GM18873 (cell line): ENCODE results near the gene DENND5B.
"Not testable (repeated sequence)": the region's sequence is repeated elsewhere in the genome, so short reads cannot be mapped to it uniquely, and the experiment has no call there.

Source experiments
- ATAC-seq: cut with Tn5 transposase; IDR thresholded peaks from one replicate; pipeline ENCODE4 v1.9.1; 2021; ENCODE audit warnings: mild to moderate bottlenecking, moderate library complexity, moderate number of reproducible peaks; ENCODE audit not compliant: unreplicated experiment, low FRiP score

Gene DENND5B

GRCh38 chr12:31508436-31509150, 82.3 kb downstream of the DENND5B start:
- no peak for ATAC-seq

GRCh38 chr12:31507966-31508365, 83.0 kb downstream of the DENND5B start:
- no peak for ATAC-seq

GRCh38 chr12:31506515-31507306, 84.2 kb downstream of the DENND5B start:
- no peak for ATAC-seq

GRCh38 chr12:31504625-31505222, 86.2 kb downstream of the DENND5B start:
- ATAC-seq: no peak

GRCh38 chr12:31501014-31501413, 89.9 kb downstream of the DENND5B start:
- not testable (repeated sequence) for ATAC-seq

- no peak for ATAC-seq
Measured at GRCh38 chr12:31499567-31499966, 91.4 kb downstream of the DENND5B start.

- ATAC-seq: no peak
Measured at GRCh38 chr12:31498424-31498823, 92.5 kb downstream of the DENND5B start.

GRCh38 chr12:31496257-31496656, 94.7 kb downstream of the DENND5B start:
- no peak for ATAC-seq

- ATAC-seq: no peak
Measured at GRCh38 chr12:31494455-31494854, 96.5 kb downstream of the DENND5B start.

GRCh38 chr12:31492599-31493196, 98.2 kb downstream of the DENND5B start:
- ATAC-seq: no peak

- ATAC-seq: no peak
Measured at GRCh38 chr12:31491841-31492598, 98.9 kb downstream of the DENND5B start.

GRCh38 chr12:31491241-31491794, 99.6 kb downstream of the DENND5B start:
- no peak for ATAC-seq

- ATAC-seq: no peak
Measured at GRCh38 chr12:31488737-31489338, 102.1 kb downstream of the DENND5B start.

GRCh38 chr12:31485571-31485970, 105.4 kb downstream of the DENND5B start:
- ATAC-seq: no peak

- ATAC-seq: no peak
Measured at GRCh38 chr12:31482816-31483215, 108.1 kb downstream of the DENND5B start.

GRCh38 chr12:31481415-31481814, 109.5 kb downstream of the DENND5B start:
- ATAC-seq: no peak

GRCh38 chr12:31479516-31480210, 111.3 kb downstream of the DENND5B start:
- no peak for ATAC-seq

- ATAC-seq: no peak
Measured at GRCh38 chr12:31478898-31479297, 112.0 kb downstream of the DENND5B start.

GRCh38 chr12:31478425-31478824, 112.5 kb downstream of the DENND5B start:
- ATAC-seq: no peak
